Hepatocyte (in vitro differentiated cells): ENCODE data around the gene ABL1. TPM values are rescaled to one million over a fixed set of nuclear protein-coding genes. Genes with fewer than 3 reads are reported as not detected.

Source experiments
- DNase-seq: peaks from one replicate; pipeline ENCODE4 v3.0.0-alpha.2; 2016; ENCODE audit warnings: low spot score
- H2AFZ ChIP-seq: fragments of 200-600 bp; sonication (generic); 2 replicates; pipeline ENCODE4 v1.6.0; 2016; ENCODE audit warnings: antibody characterized with exemption, mild to moderate bottlenecking
- H3K27ac ChIP-seq: fragments of 200-600 bp; sonication (generic); 2 replicates; pipeline ENCODE4 v1.5.1; 2016; ENCODE audit warnings: mild to moderate bottlenecking
- H3K27me3 ChIP-seq: fragments of 200-600 bp; sonication (generic); 2 replicates; pipeline ENCODE4 v1.6.1; 2016
- H3K36me3 ChIP-seq: fragments of 200-600 bp; sonication (generic); replicated peaks from 2 replicates; pipeline ENCODE4 v1.5.1; 2016; ENCODE audit warnings: low read depth; ENCODE audit not compliant: insufficient read depth
- H3K4me1 ChIP-seq: fragments of 200-600 bp; sonication (generic); 2 replicates; pipeline ENCODE4 v1.5.1; 2016; ENCODE audit warnings: mild to moderate bottlenecking, moderate library complexity; ENCODE audit not compliant: insufficient read depth
- H3K4me2 ChIP-seq: fragments of 200-600 bp; sonication (generic); 2 replicates; pipeline ENCODE4 v1.6.0; 2016
- H3K4me3 ChIP-seq: fragments of 200-600 bp; sonication (generic); 2 replicates; pipeline ENCODE4 v1.5.1; 2016; ENCODE audit warnings: mild to moderate bottlenecking
- H3K79me2 ChIP-seq: fragments of 200-600 bp; sonication (generic); 2 replicates; pipeline ENCODE4 v1.6.0; 2017; ENCODE audit warnings: mild to moderate bottlenecking
- H3K9me2 ChIP-seq: fragments of 200-600 bp; sonication (generic); replicated peaks from 2 replicates; pipeline ENCODE4 v1.6.0; 2017; ENCODE audit warnings: mild to moderate bottlenecking; ENCODE audit not compliant: insufficient read depth
- H3K9me3 ChIP-seq: fragments of 200-600 bp; sonication (generic); 2 replicates; pipeline ENCODE4 v1.5.1; 2016; ENCODE audit warnings: low read depth, mild to moderate bottlenecking
- H4K20me1 ChIP-seq: fragments of 200-600 bp; sonication (generic); 2 replicates; pipeline ENCODE4 v1.6.0; 2016; ENCODE audit warnings: mild to moderate bottlenecking; ENCODE audit not compliant: insufficient read depth, poor library complexity, severe bottlenecking
- CTCF ChIP-seq: fragments of 200-600 bp; sonication (generic); IDR thresholded peaks from 2 replicates; pipeline ENCODE4 v1.5.1; 2016; ENCODE audit warnings: antibody characterized with exemption, mild to moderate bottlenecking; ENCODE audit not compliant: poor library complexity
- EZH2 ChIP-seq: fragments of 200-600 bp; sonication (generic); IDR thresholded peaks from 2 replicates; pipeline ENCODE4 v1.6.1; 2016; ENCODE audit warnings: antibody characterized with exemption, mild to moderate bottlenecking, borderline replicate concordance
- EZH2phosphoT487 ChIP-seq: fragments of 200-600 bp; sonication (generic); IDR thresholded peaks from one replicate; pipeline ENCODE4 v1.6.1; 2018; ENCODE audit warnings: antibody characterized with exemption, mild to moderate bottlenecking, low read depth, moderate library complexity; ENCODE audit not compliant: unreplicated experiment, severe bottlenecking
- WGBS: methylation state at CpG from one replicate; pipeline ENCODE4 v1.1.6; 2016; ENCODE audit warnings: low lambda C conversion rate; ENCODE audit errors: missing lambda C conversion rate; 5-methylcytosine and 5-hydroxymethylcytosine counted together
- polyA plus RNA-seq: library from polyadenylated mRNA; unstranded; fragments of >200 nt; fragmentation: Nextera tagmentation; extraction: Ambion mirVana; gene quantifications from 2 replicates; pipeline ENCODE4 v1.2.1, GENCODE V29; 2016
- total RNA-seq: library from RNA; depleted of rRNA; stranded (reverse); fragments of >200 nt; gene quantifications from 2 replicates; pipeline ENCODE4 v1.2.3, GENCODE V29; 2014

The ABL1 gene
- total and polyA plus RNA-seq, 2 experiments from 2014 or later: 43.2 to 46.6 TPM

GRCh38 chr9:130920233-130920632, 85.2 kb downstream of the ABL1 start:
- H3K79me2 ChIP-seq: no peaks in the 10 kb centered on the region
- no peaks in the 10 kb centered on the region for H3K9me3 ChIP-seq
- H3K4me2 ChIP-seq: no peak overlapping the region
- H3K36me3 ChIP-seq: no peaks in the 10 kb centered on the region
- H3K4me3 ChIP-seq: no peak overlapping the region
- no peaks in the 10 kb centered on the region for H3K27me3 ChIP-seq
- no peaks in the 10 kb centered on the region for H4K20me1 ChIP-seq
- no peaks in the 10 kb centered on the region for H3K9me2 ChIP-seq
- H3K27ac ChIP-seq: no peak overlapping the region
- peaks cover 4% of the 10 kb centered on the region for H3K4me1 ChIP-seq
- DNase-seq: no peak
- H2AFZ ChIP-seq: no peak overlapping the region
- WGBS: 97% methylated on average over 8 of the region's 8 CpGs
- TF ChIP-seq EZH2: no peak
- TF ChIP-seq EZH2phosphoT487: no peak
- TF ChIP-seq CTCF: no peak

- no peak overlapping the region for H3K4me2 ChIP-seq
- peaks cover 4% of the 10 kb centered on the region for H3K4me1 ChIP-seq
- no peak overlapping the region for H2AFZ ChIP-seq
- WGBS: 83% methylated on average over 14 of the region's 14 CpGs
- H3K9me3 ChIP-seq: no peaks in the 10 kb centered on the region
- no peaks in the 10 kb centered on the region for H4K20me1 ChIP-seq
- no peaks in the 10 kb centered on the region for H3K9me2 ChIP-seq
- H3K79me2 ChIP-seq: no peaks in the 10 kb centered on the region
- H3K27ac ChIP-seq: no peak overlapping the region
- no peak overlapping the region for H3K4me3 ChIP-seq
- no peaks in the 10 kb centered on the region for H3K27me3 ChIP-seq
- TF ChIP-seq EZH2 (no peak), CTCF (no peak), EZH2phosphoT487 (no peak)
- H3K36me3 ChIP-seq: no peaks in the 10 kb centered on the region
- no peak for DNase-seq
Observed at GRCh38 chr9:130920762-130921299, 85.8 kb downstream of the ABL1 start.

- TF ChIP-seq CTCF (no peak), EZH2 (no peak), EZH2phosphoT487 (no peak)
- WGBS: 76% methylated on average over 29 of the region's 29 CpGs
- no peaks in the 10 kb centered on the region for H3K9me2 ChIP-seq
- H3K36me3 ChIP-seq: no peaks in the 10 kb centered on the region
- H2AFZ ChIP-seq: no peak overlapping the region
- H3K79me2 ChIP-seq: no peaks in the 10 kb centered on the region
- no peak overlapping the region for H3K4me2 ChIP-seq
- no peak overlapping the region for H3K27ac ChIP-seq
- H3K27me3 ChIP-seq: no peaks in the 10 kb centered on the region
- no peaks in the 10 kb centered on the region for H4K20me1 ChIP-seq
- H3K4me1 ChIP-seq: peaks cover 4% of the 10 kb centered on the region
- H3K4me3 ChIP-seq: no peak overlapping the region
- H3K9me3 ChIP-seq: no peaks in the 10 kb centered on the region
- no peak for DNase-seq
Observed at GRCh38 chr9:130921300-130921988, 86.4 kb downstream of the ABL1 start.
